ENCODE measurements around the gene EXPH5.

Gene EXPH5

DNA sequence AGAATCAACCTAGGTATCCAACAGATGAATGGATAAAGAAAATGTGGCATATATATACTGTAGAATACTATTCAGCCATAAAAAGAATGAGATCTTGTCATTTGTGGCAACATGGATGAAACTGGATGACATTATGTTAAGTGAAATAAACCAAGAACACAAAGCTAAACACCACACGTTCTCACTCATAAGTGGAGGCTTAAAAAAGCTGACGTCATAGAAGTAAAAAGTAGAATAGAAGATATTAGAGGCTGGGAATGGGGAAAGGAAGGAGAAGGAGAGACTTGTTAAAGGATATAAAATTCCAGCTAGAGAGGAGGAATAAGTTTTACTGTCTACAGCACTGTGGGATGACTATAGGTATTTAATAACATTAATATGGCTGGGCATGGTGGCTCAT is 12.9 kb downstream of the EXPH5 start:
- Histone ChIP-seq H3K36me3 (ENCODE audit: control insufficient read depth, low read depth, low read length) (no peaks in the 10 kb centered on the region), H3K4me3 (ENCODE audit: low read length) (no peak overlapping the region), H3K27ac (ENCODE audit: low read length) (no peak overlapping the region), H3K4me1 (ENCODE audit: control insufficient read depth, low read depth, low read length) (no peaks in the 10 kb centered on the region), H3K9ac (ENCODE audit: low read length) (no peak overlapping the region), H3K27me3 (ENCODE audit: control insufficient read depth, insufficient read depth, low read length) (no peaks in the 10 kb centered on the region), H3K9me3 (ENCODE audit: control insufficient read depth, low read depth, low read length) (no peaks in the 10 kb centered on the region)

DNA sequence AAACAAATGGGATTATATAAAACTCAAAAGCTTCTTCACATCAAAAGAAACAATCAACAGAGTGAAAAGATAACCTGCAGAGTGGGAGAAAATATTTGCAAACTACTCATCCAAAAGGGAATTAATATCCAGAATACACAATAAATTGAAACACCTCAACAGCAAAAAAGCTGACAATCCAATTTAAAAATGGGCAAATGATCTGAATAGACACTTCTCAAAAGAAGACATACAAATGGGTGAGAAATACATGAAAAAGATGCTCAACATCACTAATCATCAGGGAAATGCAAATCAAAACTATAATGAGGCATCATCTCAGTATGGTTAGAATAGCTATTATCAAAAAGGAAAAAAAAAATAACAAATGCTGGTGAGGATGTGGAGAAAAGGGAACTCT is 13.5 kb downstream of the EXPH5 start:
- Histone ChIP-seq H3K9me3 (ENCODE audit: control insufficient read depth, low read depth, low read length) (no peaks in the 10 kb centered on the region), H3K4me3 (ENCODE audit: low read length) (no peak overlapping the region), H3K27ac (ENCODE audit: low read length) (no peak overlapping the region), H3K9ac (ENCODE audit: low read length) (no peak overlapping the region), H3K27me3 (ENCODE audit: control insufficient read depth, insufficient read depth, low read length) (no peaks in the 10 kb centered on the region), H3K36me3 (ENCODE audit: control insufficient read depth, low read depth, low read length) (no peaks in the 10 kb centered on the region), H3K4me1 (ENCODE audit: control insufficient read depth, low read depth, low read length) (no peaks in the 10 kb centered on the region)

DNA sequence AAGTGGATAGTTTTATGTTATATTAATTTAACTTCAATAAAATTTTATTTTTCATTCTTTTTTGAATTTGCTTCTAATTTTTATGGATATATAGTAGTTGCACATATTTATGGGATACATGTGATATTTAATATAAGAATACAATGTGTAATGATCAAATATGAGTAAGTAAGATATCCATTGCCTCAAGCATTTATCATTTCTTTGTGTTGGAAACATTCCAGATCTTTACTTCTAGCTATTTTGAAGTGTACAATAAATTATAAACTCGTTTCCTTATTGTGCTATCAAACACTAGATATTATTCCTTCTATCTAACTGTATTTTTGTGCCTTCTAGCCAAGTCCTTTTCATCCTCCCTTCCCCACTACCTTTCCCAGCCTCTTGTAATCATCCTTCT is 17.0 kb downstream of the EXPH5 start:
- Histone ChIP-seq H3K9ac (ENCODE audit: low read length) (no peak overlapping the region), H3K27ac (ENCODE audit: low read length) (no peak overlapping the region), H3K9me3 (ENCODE audit: control insufficient read depth, low read depth, low read length) (no peaks in the 10 kb centered on the region), H3K4me3 (ENCODE audit: low read length) (no peak overlapping the region), H3K36me3 (ENCODE audit: control insufficient read depth, low read depth, low read length) (no peaks in the 10 kb centered on the region), H3K27me3 (ENCODE audit: control insufficient read depth, insufficient read depth, low read length) (no peaks in the 10 kb centered on the region), H3K4me1 (ENCODE audit: control insufficient read depth, low read depth, low read length) (no peaks in the 10 kb centered on the region)

- no peak overlapping the region for H3K9ac ChIP-seq (ENCODE audit: low read length)
- no peaks in the 10 kb centered on the region for H3K36me3 ChIP-seq (ENCODE audit: control insufficient read depth, low read depth, low read length)
- no peaks in the 10 kb centered on the region for H3K27me3 ChIP-seq (ENCODE audit: control insufficient read depth, insufficient read depth, low read length)
- H3K27ac ChIP-seq (ENCODE audit: low read length): no peak overlapping the region
- no peak overlapping the region for H3K4me3 ChIP-seq (ENCODE audit: low read length)
- no peaks in the 10 kb centered on the region for H3K9me3 ChIP-seq (ENCODE audit: control insufficient read depth, low read depth, low read length)
- H3K4me1 ChIP-seq (ENCODE audit: control insufficient read depth, low read depth, low read length): no peaks in the 10 kb centered on the region
Observed at GRCh38 chr11:108574675-108575074, 18.9 kb downstream of the EXPH5 start.

- no peak overlapping the region for H3K27ac ChIP-seq (ENCODE audit: low read length)
- no peak overlapping the region for H3K4me3 ChIP-seq (ENCODE audit: low read length)
- H3K9me3 ChIP-seq (ENCODE audit: control insufficient read depth, low read depth, low read length): no peaks in the 10 kb centered on the region
- H3K9ac ChIP-seq (ENCODE audit: low read length): no peak overlapping the region
- H3K4me1 ChIP-seq (ENCODE audit: control insufficient read depth, low read depth, low read length): no peaks in the 10 kb centered on the region
- H3K36me3 ChIP-seq (ENCODE audit: control insufficient read depth, low read depth, low read length): no peaks in the 10 kb centered on the region
- no peaks in the 10 kb centered on the region for H3K27me3 ChIP-seq (ENCODE audit: control insufficient read depth, insufficient read depth, low read length)
Observed at GRCh38 chr11:108571001-108571400, 22.6 kb downstream of the EXPH5 start.

DNA sequence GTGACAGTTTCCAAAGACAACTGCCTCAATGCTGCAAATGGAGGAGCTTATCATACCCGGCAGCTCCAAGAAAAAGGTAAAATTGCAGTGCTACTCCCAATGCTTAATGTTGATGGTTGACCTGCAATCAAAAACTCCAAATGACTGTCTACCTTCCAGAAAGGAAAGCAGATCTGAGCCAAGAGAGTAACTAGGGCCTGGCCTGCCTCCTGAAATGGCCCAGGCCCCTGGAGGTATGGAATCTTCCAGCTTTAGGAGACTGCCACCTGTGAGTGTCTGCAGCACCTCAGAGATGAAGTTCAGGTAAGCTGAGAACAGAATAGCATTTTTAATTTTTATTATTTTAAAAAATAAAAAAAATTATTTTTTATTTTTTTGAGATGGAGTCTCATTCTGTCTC is 23.7 kb downstream of the EXPH5 start:
- Histone ChIP-seq H3K9ac (ENCODE audit: low read length) (no peak overlapping the region), H3K9me3 (ENCODE audit: control insufficient read depth, low read depth, low read length) (no peaks in the 10 kb centered on the region), H3K27ac (ENCODE audit: low read length) (no peak overlapping the region), H3K36me3 (ENCODE audit: control insufficient read depth, low read depth, low read length) (no peaks in the 10 kb centered on the region), H3K4me1 (ENCODE audit: control insufficient read depth, low read depth, low read length) (no peaks in the 10 kb centered on the region), H3K27me3 (ENCODE audit: control insufficient read depth, insufficient read depth, low read length) (no peaks in the 10 kb centered on the region), H3K4me3 (ENCODE audit: low read length) (no peak overlapping the region)

DNA sequence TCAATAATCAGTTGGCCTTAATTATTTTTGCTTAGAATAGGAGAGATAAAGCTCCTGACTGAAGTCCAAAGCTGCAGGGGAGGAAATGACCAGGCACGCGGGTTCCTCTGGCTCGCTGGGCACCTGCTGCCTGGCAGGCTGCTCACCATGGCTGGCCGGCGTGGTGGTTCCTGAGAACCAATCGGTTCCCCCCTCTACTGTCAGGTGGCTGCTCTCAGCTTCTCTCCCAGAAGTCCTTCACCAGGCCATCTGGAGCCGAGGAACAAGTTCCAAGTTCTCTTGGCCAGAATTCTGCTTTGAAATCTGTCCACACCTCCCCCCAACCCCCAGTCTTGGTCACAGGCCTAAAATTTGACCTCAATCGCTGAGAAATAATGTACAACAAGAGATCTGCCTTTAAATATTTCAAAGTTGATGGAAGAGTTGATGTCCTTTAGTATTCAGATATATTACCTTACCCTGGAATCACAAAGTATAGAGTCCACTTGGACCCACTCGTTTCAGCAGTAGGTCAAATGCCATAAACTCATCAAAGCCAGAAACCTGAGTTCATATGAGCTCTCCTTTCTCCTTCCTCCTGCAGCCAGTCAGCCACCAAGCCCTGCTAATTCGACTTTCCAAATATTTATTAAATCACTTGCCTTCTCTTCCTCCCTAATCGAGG is 25.2 kb downstream of the EXPH5 start:
- H3K4me3 ChIP-seq (ENCODE audit: low read length): no peak overlapping the region
- no peaks in the 10 kb centered on the region for H3K4me1 ChIP-seq (ENCODE audit: control insufficient read depth, low read depth, low read length)
- H3K9ac ChIP-seq (ENCODE audit: low read length): no peak overlapping the region
- H3K9me3 ChIP-seq (ENCODE audit: control insufficient read depth, low read depth, low read length): no peaks in the 10 kb centered on the region
- H3K27me3 ChIP-seq (ENCODE audit: control insufficient read depth, insufficient read depth, low read length): no peaks in the 10 kb centered on the region
- no peak overlapping the region for H3K27ac ChIP-seq (ENCODE audit: low read length)
- H3K36me3 ChIP-seq (ENCODE audit: control insufficient read depth, low read depth, low read length): no peaks in the 10 kb centered on the region

DNA sequence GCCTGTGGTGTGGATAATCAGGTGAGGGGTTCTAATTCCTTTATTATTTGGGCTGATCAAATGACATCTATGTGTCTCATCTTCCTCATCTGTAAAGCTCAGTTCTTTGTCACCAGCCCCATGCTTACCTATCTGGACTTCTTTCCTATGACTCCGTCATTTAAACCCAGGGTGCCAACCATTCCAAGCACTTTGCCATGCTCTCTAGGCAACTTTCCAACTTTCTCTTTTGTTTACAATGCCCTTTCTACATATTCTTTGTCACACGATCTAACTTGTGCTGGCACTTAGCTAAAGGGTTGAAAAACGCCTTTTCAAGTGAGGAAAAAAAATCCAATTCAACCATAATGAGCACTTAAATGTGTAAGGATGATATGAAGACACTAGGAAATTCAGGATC is 27.9 kb downstream of the EXPH5 start:
- Histone ChIP-seq H3K27me3 (ENCODE audit: control insufficient read depth, insufficient read depth, low read length) (no peaks in the 10 kb centered on the region), H3K27ac (ENCODE audit: low read length) (no peak overlapping the region), H3K4me3 (ENCODE audit: low read length) (no peak overlapping the region), H3K36me3 (ENCODE audit: control insufficient read depth, low read depth, low read length) (no peaks in the 10 kb centered on the region), H3K9ac (ENCODE audit: low read length) (no peak overlapping the region), H3K4me1 (ENCODE audit: control insufficient read depth, low read depth, low read length) (no peaks in the 10 kb centered on the region), H3K9me3 (ENCODE audit: control insufficient read depth, low read depth, low read length) (no peaks in the 10 kb centered on the region)

DNA sequence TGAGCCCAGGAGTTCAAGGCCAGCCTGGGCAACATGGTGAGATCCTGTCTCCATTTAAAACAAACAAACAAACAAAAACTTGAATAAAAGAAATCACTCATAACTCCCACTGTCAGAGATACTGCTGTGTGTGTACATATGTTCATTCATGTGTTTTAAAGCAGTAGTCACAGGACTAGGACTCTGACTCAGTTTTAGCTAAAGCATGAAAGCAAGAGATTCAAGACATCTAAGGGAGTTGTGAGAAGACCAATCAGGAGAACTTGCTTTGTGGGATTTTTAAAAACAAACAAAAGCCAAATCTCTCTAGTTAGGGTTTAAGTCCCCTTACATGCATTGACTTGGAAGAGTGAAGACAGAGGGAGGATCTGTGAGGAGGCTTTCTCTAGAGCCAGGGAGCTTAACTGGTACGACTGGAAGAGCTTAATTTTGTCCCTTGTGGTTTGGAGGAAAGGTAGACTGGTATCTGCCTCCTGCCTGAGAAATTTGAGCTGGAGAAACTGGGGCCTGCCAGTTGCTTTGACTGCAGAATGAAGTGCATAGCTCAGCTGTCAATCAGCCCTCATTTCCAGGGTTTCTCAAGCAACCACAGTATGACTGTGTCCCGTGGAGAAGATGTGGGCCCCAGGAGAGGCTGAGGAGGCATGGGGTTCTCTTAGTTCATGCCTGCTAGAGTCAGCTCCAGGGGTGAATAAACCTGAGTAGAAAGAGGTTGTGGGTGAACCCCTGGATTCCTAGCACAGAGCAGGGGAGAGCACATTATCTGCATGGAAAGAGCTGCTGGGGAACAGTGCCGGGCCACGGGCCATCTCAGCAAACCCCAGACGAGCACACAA is 30.6 kb downstream of the EXPH5 start:
- Histone ChIP-seq H3K27me3 (ENCODE audit: control insufficient read depth, insufficient read depth, low read length) (no peaks in the 10 kb centered on the region), H3K36me3 (ENCODE audit: control insufficient read depth, low read depth, low read length) (no peaks in the 10 kb centered on the region), H3K9ac (ENCODE audit: low read length) (no peak overlapping the region), H3K4me1 (ENCODE audit: control insufficient read depth, low read depth, low read length) (no peaks in the 10 kb centered on the region), H3K9me3 (ENCODE audit: control insufficient read depth, low read depth, low read length) (no peaks in the 10 kb centered on the region), H3K27ac (ENCODE audit: low read length) (no peak overlapping the region), H3K4me3 (ENCODE audit: low read length) (no peak overlapping the region)

GRCh38 chr11:108561535-108561991 is 32.0 kb downstream of the EXPH5 start:
- Histone ChIP-seq H3K9ac (ENCODE audit: low read length) (no peak overlapping the region), H3K36me3 (ENCODE audit: control insufficient read depth, low read depth, low read length) (no peaks in the 10 kb centered on the region), H3K27ac (ENCODE audit: low read length) (no peak overlapping the region), H3K4me1 (ENCODE audit: control insufficient read depth, low read depth, low read length) (no peaks in the 10 kb centered on the region), H3K4me3 (ENCODE audit: low read length) (no peak overlapping the region), H3K27me3 (ENCODE audit: control insufficient read depth, insufficient read depth, low read length) (no peaks in the 10 kb centered on the region), H3K9me3 (ENCODE audit: control insufficient read depth, low read depth, low read length) (no peaks in the 10 kb centered on the region)

GRCh38 chr11:108559904-108560303 is 33.7 kb downstream of the EXPH5 start:
- Histone ChIP-seq H3K27me3 (ENCODE audit: control insufficient read depth, insufficient read depth, low read length) (no peaks in the 10 kb centered on the region), H3K4me1 (ENCODE audit: control insufficient read depth, low read depth, low read length) (no peaks in the 10 kb centered on the region), H3K9me3 (ENCODE audit: control insufficient read depth, low read depth, low read length) (no peaks in the 10 kb centered on the region), H3K4me3 (ENCODE audit: low read length) (no peak overlapping the region), H3K36me3 (ENCODE audit: control insufficient read depth, low read depth, low read length) (no peaks in the 10 kb centered on the region), H3K27ac (ENCODE audit: low read length) (no peak overlapping the region), H3K9ac (ENCODE audit: low read length) (no peak overlapping the region)

DNA sequence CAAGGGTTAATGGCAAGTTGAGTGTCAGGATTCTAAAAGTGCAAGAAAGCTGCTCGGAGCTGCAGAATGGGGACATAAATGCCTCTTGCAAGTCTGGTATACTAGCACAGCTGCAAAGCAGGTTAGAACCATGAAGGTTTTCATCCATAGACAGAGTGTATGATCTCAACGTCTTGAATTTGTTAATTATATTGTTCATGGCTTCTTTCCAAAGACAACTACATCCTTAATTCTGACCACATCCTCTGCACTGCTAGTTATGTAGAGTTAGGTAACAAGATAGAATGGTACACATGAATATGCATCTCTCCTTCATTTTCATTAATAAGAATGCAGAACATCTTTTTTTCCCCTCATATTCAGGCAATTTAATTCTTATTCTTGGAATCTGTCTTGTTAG is 34.2 kb downstream of the EXPH5 start:
- Histone ChIP-seq H3K4me1 (ENCODE audit: control insufficient read depth, low read depth, low read length) (no peaks in the 10 kb centered on the region), H3K9ac (ENCODE audit: low read length) (no peak overlapping the region), H3K36me3 (ENCODE audit: control insufficient read depth, low read depth, low read length) (no peaks in the 10 kb centered on the region), H3K9me3 (ENCODE audit: control insufficient read depth, low read depth, low read length) (no peaks in the 10 kb centered on the region), H3K27ac (ENCODE audit: low read length) (no peak overlapping the region), H3K27me3 (ENCODE audit: control insufficient read depth, insufficient read depth, low read length) (no peaks in the 10 kb centered on the region), H3K4me3 (ENCODE audit: low read length) (no peak overlapping the region)
